Measurements from ENCODE around the gene IL2RA. TPM values are rescaled to one million over a fixed set of nuclear protein-coding genes. Genes with fewer than 3 reads are reported as not detected.

The IL2RA gene
- total and polyA plus RNA-seq, 9 of the 15 experiments (the other 6 are each of a cell fraction or from before 2014, with no cell fraction given) = 0.95 TPM; not detected in 8

GRCh38 chr10:5977471-5978229, 84.5 kb downstream of the IL2RA start, which contains the start of gene IL15RA:
IL15RA (minus strand) TSS chr10:5977543; CDS start chr10:5977492, 51 bp downstream.
- FAIRE-seq = no peak
- Histone ChIP-seq H3K36me3 (ENCODE audit: control insufficient read depth, insufficient read depth, low read length) (no peaks in the 10 kb centered on the region), H3K27me3 (ENCODE audit: control insufficient read depth in 2 of 2, insufficient read depth in 2 of 2, low read length in 2 of 2) (no peaks in the 10 kb centered on the region), H3K9me3 (replicated peaks; ENCODE audit: control insufficient read depth, insufficient read depth, low read depth, low read length) (no peaks in the 10 kb centered on the region), H3K27ac (ENCODE audit: extremely low read depth, low read depth, low read length) (peak within 1 kb of the TSS; percentile 89), H3K9ac (ENCODE audit: insufficient read depth in 1 of 2, low read depth in 2 of 2, low read length in 2 of 2) (peak within 1 kb of the TSS; percentile 80 to 98), H3K4me3 (peak within 1 kb of the TSS; percentile 82), H3K4me2 (ENCODE audit: insufficient read depth, low read length) (peak within 1 kb of the TSS; percentile 91), H3K4me1 (replicated peaks in 1 of 2; ENCODE audit: control insufficient read depth in 2 of 2, insufficient read depth in 2 of 2, low read length in 2 of 2) (peaks cover 15 to 32% of the 10 kb centered on the region in 2 experiments; a peak in 4 of 5 replicates), H3K79me2 (ENCODE audit: control insufficient read depth, insufficient read depth, low read length) (peaks cover 39% of the 10 kb centered on the region), H4K20me1 (replicated peaks; ENCODE audit: control insufficient read depth, insufficient read depth, low read length) (no peaks in the 10 kb centered on the region), H3K9me1 (ENCODE audit: control insufficient read depth, insufficient read depth, low read length) (no peaks in the 10 kb centered on the region), H2AFZ (ENCODE audit: low read depth, low read length) (peak within 1 kb of the TSS; percentile 98)
- ChIA-PET CTCF (ENCODE audit: low intra/inter-chr PET ratio) (interaction anchor here (0.8 kb wide), 2 partner anchors 110 to 111 kb away, joined by 3 to 4 read pairs; partner anchors contain the start of gene RBM17), POLR2A (interaction anchor here (0.6 to 1.2 kb wide), 5 partner anchors 10 to 24 kb away, joined by 3 to 4 read pairs (median 4); no protein-coding TSS in a partner anchor)
- WGBS (ENCODE audit: insufficient coverage, low coverage, missing lambda C conversion rate) = under 1% methylated on average over 62 of the region's 80 CpGs
- in situ Hi-C loops (cut with MboI) (no loop called here), intact Hi-C loops (cut with micrococcal nuclease) (no loop called here)
- peak; percentile 87 to 92 (median 90) for DNase-seq (ENCODE audit: extremely low read depth in 1 of 4, low spot score in 3 of 4)
- no TSS peak for BruUV-seq (replicated peaks)
- peak; percentile 84 for ATAC-seq
- TF ChIP-seq SP1 (CRISPR knock-in tag; IDR thresholded peaks at IDR 0.05) = 0 out of 2 replicates have a peak, but pooled peaks have one; percentile 35
- TF ChIP-seq, protein P1, sequence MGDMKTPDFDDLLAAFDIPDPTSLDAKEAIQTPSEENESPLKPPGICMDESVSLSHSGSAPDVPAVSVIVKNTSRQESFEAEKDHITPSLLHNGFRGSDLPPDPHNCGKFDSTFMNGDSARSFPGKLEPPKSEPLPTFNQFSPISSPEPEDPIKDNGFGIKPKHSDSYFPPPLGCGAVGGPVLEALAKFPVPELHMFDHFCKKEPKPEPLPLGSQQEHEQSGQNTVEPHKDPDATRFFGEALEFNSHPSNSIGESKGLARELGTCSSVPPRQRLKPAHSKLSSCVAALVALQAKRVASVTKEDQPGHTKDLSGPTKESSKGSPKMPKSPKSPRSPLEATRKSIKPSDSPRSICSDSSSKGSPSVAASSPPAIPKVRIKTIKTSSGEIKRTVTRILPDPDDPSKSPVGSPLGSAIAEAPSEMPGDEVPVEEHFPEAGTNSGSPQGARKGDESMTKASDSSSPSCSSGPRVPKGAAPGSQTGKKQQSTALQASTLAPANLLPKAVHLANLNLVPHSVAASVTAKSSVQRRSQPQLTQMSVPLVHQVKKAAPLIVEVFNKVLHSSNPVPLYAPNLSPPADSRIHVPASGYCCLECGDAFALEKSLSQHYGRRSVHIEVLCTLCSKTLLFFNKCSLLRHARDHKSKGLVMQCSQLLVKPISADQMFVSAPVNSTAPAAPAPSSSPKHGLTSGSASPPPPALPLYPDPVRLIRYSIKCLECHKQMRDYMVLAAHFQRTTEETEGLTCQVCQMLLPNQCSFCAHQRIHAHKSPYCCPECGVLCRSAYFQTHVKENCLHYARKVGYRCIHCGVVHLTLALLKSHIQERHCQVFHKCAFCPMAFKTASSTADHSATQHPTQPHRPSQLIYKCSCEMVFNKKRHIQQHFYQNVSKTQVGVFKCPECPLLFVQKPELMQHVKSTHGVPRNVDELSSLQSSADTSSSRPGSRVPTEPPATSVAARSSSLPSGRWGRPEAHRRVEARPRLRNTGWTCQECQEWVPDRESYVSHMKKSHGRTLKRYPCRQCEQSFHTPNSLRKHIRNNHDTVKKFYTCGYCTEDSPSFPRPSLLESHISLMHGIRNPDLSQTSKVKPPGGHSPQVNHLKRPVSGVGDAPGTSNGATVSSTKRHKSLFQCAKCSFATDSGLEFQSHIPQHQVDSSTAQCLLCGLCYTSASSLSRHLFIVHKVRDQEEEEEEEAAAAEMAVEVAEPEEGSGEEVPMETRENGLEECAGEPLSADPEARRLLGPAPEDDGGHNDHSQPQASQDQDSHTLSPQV (IDR thresholded peaks at IDR 0.05) = no peak
- no peak for TF ChIP-seq ZNF778 (CRISPR knock-in tag; IDR thresholded peaks at IDR 0.05)
- TF ChIP-seq MAZ (CRISPR knock-in tag; conservative IDR thresholded peaks at IDR 0.05 in 1 of 2, IDR thresholded peaks at IDR 0.05 in 1 of 2) = peak in 1 of 2 experiments; percentile 80; a peak in 3 of 4 replicates
- TF ChIP-seq ZBTB7A (IDR thresholded peaks at IDR 0.05; ENCODE audit: borderline replicate concordance, control insufficient read depth, low read depth, low read length) = peak; percentile 82
- no peak for TF ChIP-seq FOXJ3 (CRISPR knock-in tag; IDR thresholded peaks at IDR 0.05)
- TF ChIP-seq POLR3A (IDR thresholded peaks at IDR 0.05; ENCODE audit: borderline replicate concordance, extremely low read depth, insufficient read depth, insufficient read length) = no peak
- no peak for TF ChIP-seq ZBED1 (IDR thresholded peaks at IDR 0.05)
- TF ChIP-seq E2F6 (IDR thresholded peaks at IDR 0.05; ENCODE audit: borderline replicate concordance in 1 of 2, extremely low read depth in 1 of 2, insufficient read depth in 1 of 2, insufficient read length in 1 of 2, low read depth in 1 of 2, low read length in 1 of 2, poor library complexity in 1 of 2, severe bottlenecking in 1 of 2) = peak; percentile 59 to 75
- TF ChIP-seq PKNOX1 (IDR thresholded peaks at IDR 0.05) = 0 out of 2 replicates have a peak, but pooled peaks have one; percentile 33
- TF ChIP-seq PCBP1 (IDR thresholded peaks at IDR 0.05; ENCODE audit: low read depth, low read length, poor library complexity, severe bottlenecking) = no peak
- no peak for TF ChIP-seq HCFC1 (IDR thresholded peaks at IDR 0.05; ENCODE audit: low read depth, low read length)
- TF ChIP-seq ZNF274 (IDR thresholded peaks at IDR 0.05; ENCODE audit: borderline replicate concordance, low read depth, low read length) = no peak
- TF ChIP-seq PML (IDR thresholded peaks at IDR 0.05; ENCODE audit: low read length) = no peak
